Measurements from ENCODE around the gene BBOX1.

DNA sequence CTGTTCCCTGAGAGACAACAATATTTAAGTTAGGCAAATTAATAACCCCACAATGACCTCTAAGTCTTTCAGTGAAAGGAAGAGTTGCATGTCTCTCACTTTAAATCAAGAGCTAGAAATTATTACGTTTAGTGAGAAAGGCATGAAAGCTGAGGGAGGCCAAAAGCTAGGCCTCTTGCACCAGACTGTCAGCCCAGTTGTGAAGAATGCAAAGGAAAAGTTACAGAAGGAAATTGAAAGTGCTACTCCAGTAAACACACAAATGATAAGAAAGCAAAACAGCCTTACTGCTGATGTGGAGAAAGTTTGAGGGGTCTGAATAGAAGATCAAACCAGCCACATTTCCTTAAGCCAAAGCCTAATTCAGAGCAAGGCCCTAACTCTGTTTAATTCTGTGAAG is 45.0 kb downstream of the BBOX1 start:
- TF ChIP-seq, protein P1, sequence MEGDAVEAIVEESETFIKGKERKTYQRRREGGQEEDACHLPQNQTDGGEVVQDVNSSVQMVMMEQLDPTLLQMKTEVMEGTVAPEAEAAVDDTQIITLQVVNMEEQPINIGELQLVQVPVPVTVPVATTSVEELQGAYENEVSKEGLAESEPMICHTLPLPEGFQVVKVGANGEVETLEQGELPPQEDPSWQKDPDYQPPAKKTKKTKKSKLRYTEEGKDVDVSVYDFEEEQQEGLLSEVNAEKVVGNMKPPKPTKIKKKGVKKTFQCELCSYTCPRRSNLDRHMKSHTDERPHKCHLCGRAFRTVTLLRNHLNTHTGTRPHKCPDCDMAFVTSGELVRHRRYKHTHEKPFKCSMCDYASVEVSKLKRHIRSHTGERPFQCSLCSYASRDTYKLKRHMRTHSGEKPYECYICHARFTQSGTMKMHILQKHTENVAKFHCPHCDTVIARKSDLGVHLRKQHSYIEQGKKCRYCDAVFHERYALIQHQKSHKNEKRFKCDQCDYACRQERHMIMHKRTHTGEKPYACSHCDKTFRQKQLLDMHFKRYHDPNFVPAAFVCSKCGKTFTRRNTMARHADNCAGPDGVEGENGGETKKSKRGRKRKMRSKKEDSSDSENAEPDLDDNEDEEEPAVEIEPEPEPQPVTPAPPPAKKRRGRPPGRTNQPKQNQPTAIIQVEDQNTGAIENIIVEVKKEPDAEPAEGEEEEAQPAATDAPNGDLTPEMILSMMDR (IDR thresholded peaks at IDR 0.05; ENCODE audit: borderline replicate concordance, extremely low read depth, low read length, poor library complexity, severe bottlenecking) = no peak
- TF ChIP-seq EZH2 (IDR thresholded peaks at IDR 0.05; ENCODE audit: borderline replicate concordance, low read depth, low read length, severe bottlenecking) = no peak
